B cell (primary cell): Measurements from ENCODE around the gene SPOCD1. TPM values are rescaled to one million over a fixed set of nuclear protein-coding genes. Genes with fewer than 3 reads are reported as not detected.

Experiments used
- ATAC-seq: fragments of 200-7000 bp; cut with Tn5 transposase; one replicate; pipeline ENCODE4 v1.10.0; 2021; ENCODE audit warnings: low read depth, mild to moderate bottlenecking, moderate number of reproducible peaks, moderate library complexity
- CTCF ChIA-PET: fragments of 350-600 bp; sonication (Branson Sonifier 250); formaldehyde crosslinking; loops from one replicate; lab custom pipeline; 2021; ENCODE audit warnings: antibody characterized with exemption, inconsistent platforms; lab: Charles Lee
- POLR2A ChIA-PET: fragments of 350-600 bp; sonication (Branson Sonifier 250); formaldehyde crosslinking; loops from one replicate; lab custom pipeline; 2021; ENCODE audit warnings: antibody characterized with exemption; lab: Charles Lee
- DNase-seq: peaks from one replicate; pipeline ENCODE4 v3.0.0; 2013
- H2AFZ ChIP-seq: 2 replicates; pipeline ENCODE4 v1.6.1; 2012; ENCODE audit warnings: mild to moderate bottlenecking, low read depth, low read length; ENCODE audit not compliant: insufficient read depth, poor library complexity, severe bottlenecking
- H3K27ac ChIP-seq, 2 donors: 1 replicate in 1 of 2; 2 replicates in 1 of 2; pipeline ENCODE4 v1.5.1; 2012 to 2013; ENCODE audit warnings: low read length in 2 of 2, mild to moderate bottlenecking in 2 of 2, moderate library complexity in 1 of 2
- H3K27me3 ChIP-seq, 4 experiments: fragments of 200-600 bp in 1 of 4; sonication (generic) in 1 of 4; replicated peaks in 1 of 4; 1 replicate in 2 of 4; 2 replicates in 2 of 4; pipeline versions ENCODE4 v1.6.1 to v1.7.0; 2013 to 2016; ENCODE audit warnings: low read length in 3 of 4, mild to moderate bottlenecking in 2 of 4, mixed read lengths in 1 of 4, moderate library complexity in 1 of 4; ENCODE audit not compliant: insufficient read depth in 4 of 4, control insufficient read depth in 3 of 4; ENCODE audit errors: control extremely low read depth in 1 of 4
- H3K36me3 ChIP-seq, 2 experiments: replicated peaks in 1 of 2; 1 replicate in 1 of 2; 2 replicates in 1 of 2; pipeline versions ENCODE4 v1.6.1 to v1.7.1; 2013; ENCODE audit warnings: low read length in 1 of 2; ENCODE audit not compliant: insufficient read depth in 2 of 2, control insufficient read depth in 1 of 2; ENCODE audit errors: control extremely low read depth in 1 of 2, extremely low read depth in 1 of 2
- H3K4me1 ChIP-seq, 2 donors: fragments of 200-600 bp in 1 of 2; sonication (generic) in 1 of 2; 1 replicate in 1 of 2; 2 replicates in 1 of 2; pipeline versions ENCODE4 v1.5.1 to v1.6.1; 2013 to 2017; ENCODE audit warnings: low read length in 2 of 2; ENCODE audit not compliant: control insufficient read depth in 2 of 2, insufficient read depth in 2 of 2
- H3K4me2 ChIP-seq: replicated peaks from 2 replicates; pipeline ENCODE3; 2012; ENCODE audit warnings: mild to moderate bottlenecking, low read depth, low read length; ENCODE audit not compliant: poor library complexity, severe bottlenecking
- H3K4me3 ChIP-seq, 5 experiments: fragments of 200-600 bp in 1 of 5; sonication (generic) in 1 of 5; 1 replicate in 3 of 5; 2 replicates in 2 of 5; pipeline versions ENCODE4 v1.5.1 to v1.7.0; 2011 to 2016; ENCODE audit warnings: low read length in 4 of 5, mild to moderate bottlenecking in 4 of 5, low read depth in 2 of 5, control low read depth in 1 of 5, moderate library complexity in 1 of 5; ENCODE audit not compliant: insufficient read depth in 1 of 5; ENCODE audit errors: control extremely low read depth in 1 of 5, extremely low read depth in 1 of 5
- H3K79me2 ChIP-seq: fragments of 200-600 bp; sonication (generic); one replicate; pipeline ENCODE4 v1.6.0; 2016; ENCODE audit warnings: low read length; ENCODE audit not compliant: control insufficient read depth, insufficient read depth
- H3K9ac ChIP-seq: fragments of 200-600 bp; sonication (generic); 2 replicates; pipeline ENCODE4 v1.6.1; 2017; ENCODE audit warnings: mild to moderate bottlenecking, low read length, moderate library complexity
- H3K9me3 ChIP-seq, 3 donors: one replicate each; pipeline versions ENCODE4 v1.6.1 to v1.7.1; 2013; ENCODE audit warnings: low read length in 2 of 3; ENCODE audit not compliant: control insufficient read depth in 2 of 3, insufficient read depth in 1 of 3; ENCODE audit errors: control extremely low read depth in 1 of 3
- H4K20me1 ChIP-seq: 2 replicates; pipeline ENCODE4 v1.6.0; 2012; ENCODE audit warnings: mild to moderate bottlenecking, low read length; ENCODE audit not compliant: insufficient read depth, control insufficient read depth, poor library complexity, severe bottlenecking
- H3K27ac Mint-ChIP-seq: one replicate; pipeline ENCODE4 v1.8.0; 2021; ENCODE audit warnings: mixed read lengths
- H3K27me3 Mint-ChIP-seq: one replicate; pipeline ENCODE4 v1.8.0; 2021; ENCODE audit warnings: mixed read lengths
- H3K4me1 Mint-ChIP-seq: one replicate; pipeline ENCODE4 v1.8.0; 2021; ENCODE audit warnings: mixed read lengths
- H3K4me3 Mint-ChIP-seq: one replicate; pipeline ENCODE4 v1.8.0; 2021; ENCODE audit warnings: mixed read lengths
- H3K9me3 Mint-ChIP-seq: one replicate; pipeline ENCODE4 v1.8.0; 2022; ENCODE audit warnings: mixed read lengths; ENCODE audit not compliant: insufficient read depth
- EZH2 ChIP-seq: IDR thresholded peaks from 2 replicates; pipeline ENCODE4 v1.6.1; 2012; ENCODE audit warnings: borderline replicate concordance, low read depth, mild to moderate bottlenecking, moderate library complexity, low read length; ENCODE audit not compliant: insufficient read depth, poor library complexity, severe bottlenecking
- WGBS: methylation state at CpG from one replicate; pipeline ENCODE4 v1.1.5; 2013; ENCODE audit warnings: missing lambda C conversion rate; ENCODE audit not compliant: insufficient coverage; 5-methylcytosine and 5-hydroxymethylcytosine counted together
- intact Hi-C: fragments of 100-400 bp; cut with micrococcal nuclease; formaldehyde crosslinking; loops from one replicate; pipeline ENCODE4 v1.10.0; 2022
- polyA plus RNA-seq: library from polyadenylated mRNA; depleted of rRNA; stranded (reverse); fragments of >200 nt; gene quantifications from 2 replicates; pipeline ENCODE4 v1.2.3, GENCODE V29; 2012
- total RNA-seq, 2 donors: library from RNA; stranded (reverse); fragments of 120-200 nt in 1 of 2; gene quantifications; 1 replicate in 1 of 2; 2 replicates in 1 of 2; pipeline versions ENCODE4 v1.2.3 to v1.2.4, GENCODE V29; 2013 to 2022
- TF ChIP-seq, protein P1 (sequence below): fragments of 200-600 bp; IDR thresholded peaks from one replicate; pipeline ENCODE4 v1.8.0; 2022; ENCODE audit warnings: antibody characterized with exemption, mild to moderate bottlenecking

The SPOCD1 gene
- total and polyA plus RNA-seq, 2 donors (not counting 1 experiment from before 2014, with no cell fraction given): not detected

DNA sequence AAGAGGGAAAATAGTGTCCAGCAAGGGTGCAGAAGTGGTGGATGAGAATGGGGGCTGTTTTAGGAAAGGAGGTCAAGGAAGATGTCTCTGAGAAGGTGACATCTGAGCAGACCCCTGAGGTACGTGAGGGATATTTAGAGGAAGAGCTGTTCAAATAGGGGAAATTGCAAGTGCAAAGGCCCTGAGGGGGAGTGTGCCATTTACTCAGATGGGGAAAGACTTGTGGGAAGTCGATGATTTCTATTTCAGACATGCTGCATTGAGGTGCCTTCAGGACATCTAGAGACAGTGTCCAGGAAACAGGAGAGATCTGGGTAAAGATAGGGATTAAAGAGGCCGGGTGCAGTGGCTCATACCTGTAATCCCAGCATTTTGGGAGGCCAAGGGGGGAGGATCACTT is 41.3 kb downstream of the SPOCD1 start:
- no peaks in the 10 kb centered on the region for H4K20me1 ChIP-seq
- WGBS: 80% methylated on average over 3 of the region's 3 CpGs
- no peaks in the 10 kb centered on the region for H3K36me3 ChIP-seq
- peaks cover 28 to 31% of the 10 kb centered on the region in 2 donors for H3K4me1 ChIP-seq
- Mint-ChIP-seq H3K4me3 (no peak overlapping the region), H3K4me1 (peaks cover 31% of the 10 kb centered on the region), H3K27ac (no peak overlapping the region), H3K9me3 (no peaks in the 10 kb centered on the region), H3K27me3 (peaks cover 55% of the 10 kb centered on the region)
- H2AFZ ChIP-seq: no peak overlapping the region
- DNase-seq: no peak
- peaks cover 0 to 6% (median 0%) of the 10 kb centered on the region in 3 donors for H3K9me3 ChIP-seq
- H3K27ac ChIP-seq: no peak overlapping the region
- H3K4me2 ChIP-seq: no peak overlapping the region
- TF ChIP-seq EZH2: no peak
- TF ChIP-seq, protein P1, sequence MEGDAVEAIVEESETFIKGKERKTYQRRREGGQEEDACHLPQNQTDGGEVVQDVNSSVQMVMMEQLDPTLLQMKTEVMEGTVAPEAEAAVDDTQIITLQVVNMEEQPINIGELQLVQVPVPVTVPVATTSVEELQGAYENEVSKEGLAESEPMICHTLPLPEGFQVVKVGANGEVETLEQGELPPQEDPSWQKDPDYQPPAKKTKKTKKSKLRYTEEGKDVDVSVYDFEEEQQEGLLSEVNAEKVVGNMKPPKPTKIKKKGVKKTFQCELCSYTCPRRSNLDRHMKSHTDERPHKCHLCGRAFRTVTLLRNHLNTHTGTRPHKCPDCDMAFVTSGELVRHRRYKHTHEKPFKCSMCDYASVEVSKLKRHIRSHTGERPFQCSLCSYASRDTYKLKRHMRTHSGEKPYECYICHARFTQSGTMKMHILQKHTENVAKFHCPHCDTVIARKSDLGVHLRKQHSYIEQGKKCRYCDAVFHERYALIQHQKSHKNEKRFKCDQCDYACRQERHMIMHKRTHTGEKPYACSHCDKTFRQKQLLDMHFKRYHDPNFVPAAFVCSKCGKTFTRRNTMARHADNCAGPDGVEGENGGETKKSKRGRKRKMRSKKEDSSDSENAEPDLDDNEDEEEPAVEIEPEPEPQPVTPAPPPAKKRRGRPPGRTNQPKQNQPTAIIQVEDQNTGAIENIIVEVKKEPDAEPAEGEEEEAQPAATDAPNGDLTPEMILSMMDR: no peak
- H3K79me2 ChIP-seq: no peaks in the 10 kb centered on the region
- CTCF ChIA-PET: interaction anchor here (1.0 kb wide), 1 partner anchor 10 kb away, joined by 3 read pairs; no protein-coding TSS in a partner anchor
- POLR2A ChIA-PET: no interaction called here
- H3K27me3 ChIP-seq: peaks cover 0 to 70% (median 40%) of the 10 kb centered on the region in 4 experiments
- H3K9ac ChIP-seq: no peak overlapping the region
- intact Hi-C loops: loop anchor here (5.0 kb wide), 1 partner anchor 127 kb away; no protein-coding TSS in a partner anchor
- ATAC-seq: no peak
- H3K4me3 ChIP-seq: no peak overlapping the region

GRCh38 chr1:31773861-31774260 is 42.0 kb downstream of the SPOCD1 start:
- H3K27me3 ChIP-seq: peaks cover 0 to 68% (median 40%) of the 10 kb centered on the region in 4 experiments
- no peak overlapping the region for H3K27ac ChIP-seq
- H3K9ac ChIP-seq: no peak overlapping the region
- H4K20me1 ChIP-seq: no peaks in the 10 kb centered on the region
- Mint-ChIP-seq H3K9me3 (no peaks in the 10 kb centered on the region), H3K27me3 (peaks cover 55% of the 10 kb centered on the region), H3K4me1 (peaks cover 37% of the 10 kb centered on the region), H3K27ac (no peak overlapping the region), H3K4me3 (peak overlapping the region; percentile 33)
- intact Hi-C loops: loop anchor here (5.0 kb wide), 1 partner anchor 127 kb away; no protein-coding TSS in a partner anchor
- no peak overlapping the region for H3K4me2 ChIP-seq
- CTCF ChIA-PET: interaction anchor here (1.0 kb wide), 2 partner anchors 11 to 15 kb away, joined by 3 read pairs; no protein-coding TSS in a partner anchor
- H3K79me2 ChIP-seq: no peaks in the 10 kb centered on the region
- H3K4me3 ChIP-seq: no peak overlapping the region
- H3K36me3 ChIP-seq: no peaks in the 10 kb centered on the region
- peaks cover 0 to 6% (median 0%) of the 10 kb centered on the region in 3 donors for H3K9me3 ChIP-seq
- POLR2A ChIA-PET: interaction anchor here (0.6 kb wide), 1 partner anchor 193 kb away, joined by 5 read pairs; no protein-coding TSS in a partner anchor
- no peak for DNase-seq
- ATAC-seq: no peak
- H2AFZ ChIP-seq: no peak overlapping the region
- peaks cover 35 to 37% of the 10 kb centered on the region in 2 donors for H3K4me1 ChIP-seq
- TF ChIP-seq, protein P1: no peak
- no peak for TF ChIP-seq EZH2
- WGBS: 77% methylated on average over 4 of the region's 5 CpGs
